ENCODE data around the gene CDH22. TPM values are rescaled to one million over a fixed set of nuclear protein-coding genes. Genes with fewer than 3 reads are reported as not detected.

The CDH22 gene
- total RNA-seq, 2 donors from 2014 or later: not detected

DNA sequence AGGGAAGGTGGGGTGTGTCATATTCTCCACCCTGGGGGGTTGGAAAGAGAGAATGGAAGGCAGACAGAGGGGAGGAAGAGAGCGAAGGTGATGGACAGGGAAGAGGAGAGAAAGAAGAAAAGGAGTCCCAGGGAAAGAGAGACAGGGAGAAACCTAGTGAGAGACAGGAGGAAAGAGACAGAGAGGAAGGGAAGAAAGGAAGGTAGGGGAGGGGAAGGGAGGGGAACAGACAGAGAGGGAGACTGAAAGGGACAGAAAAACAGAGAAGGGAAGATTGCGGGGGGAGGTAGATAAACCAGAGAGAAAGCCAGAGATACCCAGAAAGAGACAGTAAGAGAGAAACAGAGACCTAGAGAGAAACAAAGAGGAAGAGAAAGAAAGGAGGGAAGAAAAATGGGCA, 88.4 kb downstream of the CDH22 start:
- no peaks in the 10 kb centered on the region for H3K4me1 Mint-ChIP-seq (ENCODE audit: low read depth in 2 of 2)
- H3K27ac Mint-ChIP-seq: no peak overlapping the region
- DNase-seq (ENCODE audit: low spot score): no peak
- no peak overlapping the region for H3K4me3 Mint-ChIP-seq
- no peaks in the 10 kb centered on the region for H3K9me3 Mint-ChIP-seq
- no peaks in the 10 kb centered on the region for H3K36me3 Mint-ChIP-seq
- H3K27me3 Mint-ChIP-seq: peaks cover 18 to 21% of the 10 kb centered on the region in 2 donors
- no peak for ATAC-seq

DNA sequence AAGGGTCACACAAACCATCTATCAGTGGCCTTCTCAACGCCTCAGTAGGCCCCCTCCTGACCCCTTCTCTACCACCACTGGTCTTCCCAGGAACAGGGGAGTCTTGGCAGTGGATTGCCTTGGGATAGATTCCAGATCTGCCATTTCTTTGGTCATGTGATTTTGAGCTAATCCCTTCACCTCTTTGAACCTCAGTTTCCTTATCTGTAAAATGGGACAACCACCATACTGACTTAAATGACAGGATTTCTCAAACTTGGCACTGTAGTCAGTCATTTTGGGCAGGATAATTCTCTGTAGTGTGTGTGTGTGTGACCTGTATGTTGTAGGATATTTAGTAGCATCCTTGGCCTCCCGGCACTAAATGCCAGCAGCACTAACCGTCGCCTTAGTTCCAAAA, 89.1 kb downstream of the CDH22 start:
- ATAC-seq: no peak
- H3K4me1 Mint-ChIP-seq (ENCODE audit: low read depth in 2 of 2): no peaks in the 10 kb centered on the region
- H3K36me3 Mint-ChIP-seq: no peaks in the 10 kb centered on the region

DNA sequence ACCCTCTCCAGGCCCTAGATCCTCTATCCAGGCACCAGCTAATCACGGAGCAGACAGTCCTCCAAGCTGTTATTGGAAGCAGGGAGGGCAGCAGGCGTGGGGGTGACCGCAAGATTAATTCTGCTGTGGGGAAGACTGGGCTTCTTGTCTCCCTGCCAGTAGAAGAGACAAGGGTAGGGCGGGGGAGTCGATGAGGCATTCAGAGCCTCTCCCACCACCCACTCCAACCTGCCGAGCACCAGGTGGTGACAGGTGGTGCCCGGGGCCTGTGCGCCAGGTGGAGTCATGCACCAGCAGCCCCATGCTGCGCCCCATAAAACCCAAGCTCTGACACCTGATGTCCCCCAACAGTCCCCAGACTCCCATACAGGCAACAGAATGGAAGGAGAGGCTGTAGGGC, 89.6 kb downstream of the CDH22 start:
- H3K27ac Mint-ChIP-seq: no peak overlapping the region
- ATAC-seq (no peak), DNase-seq (ENCODE audit: low spot score) (no peak)
- no peaks in the 10 kb centered on the region for H3K36me3 Mint-ChIP-seq
- peaks cover 17 to 19% of the 10 kb centered on the region in 2 donors for H3K27me3 Mint-ChIP-seq
- H3K4me1 Mint-ChIP-seq (ENCODE audit: low read depth in 2 of 2): no peaks in the 10 kb centered on the region
- no peak overlapping the region for H3K4me3 Mint-ChIP-seq
- H3K9me3 Mint-ChIP-seq: no peaks in the 10 kb centered on the region

More for the DNA sequence above, 89.1 kb downstream of the CDH22 start:
- DNase-seq (ENCODE audit: low spot score): no peak
- Mint-ChIP-seq H3K27ac (no peak overlapping the region), H3K4me3 (no peak overlapping the region), H3K27me3 (peaks cover 16 to 20% of the 10 kb centered on the region in 2 donors), H3K9me3 (no peaks in the 10 kb centered on the region)

DNA sequence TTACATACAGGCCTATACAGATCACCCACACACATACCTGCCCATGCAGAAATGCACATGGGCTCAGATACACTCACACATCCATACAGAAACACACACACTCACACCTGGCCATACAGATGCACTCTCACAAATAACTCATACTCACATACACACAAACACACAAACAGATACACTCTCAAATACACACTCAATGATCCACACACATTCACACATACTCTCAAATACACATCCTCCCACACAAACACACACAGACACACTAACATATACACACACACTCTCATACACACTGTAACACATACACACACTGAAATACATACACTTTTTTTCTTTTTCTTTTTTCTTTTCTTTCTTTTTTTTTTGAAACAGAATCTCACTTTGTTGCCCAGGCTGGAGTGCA, 90.7 kb downstream of the CDH22 start:
- no peak for DNase-seq (ENCODE audit: low spot score)
- no peaks in the 10 kb centered on the region for H3K4me1 Mint-ChIP-seq (ENCODE audit: low read depth in 2 of 2)
- H3K36me3 Mint-ChIP-seq: no peaks in the 10 kb centered on the region
- no peaks in the 10 kb centered on the region for H3K9me3 Mint-ChIP-seq
- H3K4me3 Mint-ChIP-seq: no peak overlapping the region
- peaks cover 17 to 20% of the 10 kb centered on the region in 2 donors for H3K27me3 Mint-ChIP-seq
- no peak overlapping the region for H3K27ac Mint-ChIP-seq
- no peak for ATAC-seq

DNA sequence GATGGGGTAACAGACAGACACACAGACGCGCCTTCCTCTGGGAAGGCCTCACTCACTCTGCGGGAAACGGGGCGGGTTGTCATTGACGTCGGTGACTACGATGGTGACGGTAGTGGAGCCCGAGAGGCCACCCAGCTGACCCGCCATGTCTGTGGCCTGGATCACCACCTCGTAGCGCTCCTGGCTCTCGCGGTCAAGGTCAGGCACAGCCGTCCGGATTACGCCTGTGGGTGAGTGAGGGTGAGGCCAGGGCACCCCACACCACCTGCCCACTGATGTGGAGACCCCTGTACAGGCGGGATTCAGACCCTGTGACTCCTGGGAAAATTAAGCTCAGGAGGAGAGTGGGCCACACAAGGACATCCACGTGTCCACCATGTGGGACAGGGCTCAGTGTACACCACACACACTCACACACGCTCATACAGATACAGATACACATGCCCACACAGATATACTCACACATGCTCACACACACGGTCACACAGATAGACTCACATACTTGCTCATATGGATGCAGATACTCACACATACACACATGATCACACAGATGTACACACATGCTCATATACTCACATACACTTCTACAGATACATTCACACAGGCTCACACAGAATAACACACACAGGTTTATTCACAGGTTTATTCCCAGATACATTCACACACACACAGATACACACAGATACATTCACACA, 91.4 kb downstream of the CDH22 start:
- Mint-ChIP-seq H3K9me3 (no peaks in the 10 kb centered on the region), H3K4me3 (no peak overlapping the region), H3K4me1 (ENCODE audit: low read depth in 2 of 2) (no peaks in the 10 kb centered on the region), H3K27me3 (peaks cover 21 to 24% of the 10 kb centered on the region in 2 donors), H3K27ac (no peak overlapping the region), H3K36me3 (no peaks in the 10 kb centered on the region)
- DNase-seq (ENCODE audit: low spot score) (no peak), ATAC-seq (peak in 1 of 2 donors; percentile 7)

DNA sequence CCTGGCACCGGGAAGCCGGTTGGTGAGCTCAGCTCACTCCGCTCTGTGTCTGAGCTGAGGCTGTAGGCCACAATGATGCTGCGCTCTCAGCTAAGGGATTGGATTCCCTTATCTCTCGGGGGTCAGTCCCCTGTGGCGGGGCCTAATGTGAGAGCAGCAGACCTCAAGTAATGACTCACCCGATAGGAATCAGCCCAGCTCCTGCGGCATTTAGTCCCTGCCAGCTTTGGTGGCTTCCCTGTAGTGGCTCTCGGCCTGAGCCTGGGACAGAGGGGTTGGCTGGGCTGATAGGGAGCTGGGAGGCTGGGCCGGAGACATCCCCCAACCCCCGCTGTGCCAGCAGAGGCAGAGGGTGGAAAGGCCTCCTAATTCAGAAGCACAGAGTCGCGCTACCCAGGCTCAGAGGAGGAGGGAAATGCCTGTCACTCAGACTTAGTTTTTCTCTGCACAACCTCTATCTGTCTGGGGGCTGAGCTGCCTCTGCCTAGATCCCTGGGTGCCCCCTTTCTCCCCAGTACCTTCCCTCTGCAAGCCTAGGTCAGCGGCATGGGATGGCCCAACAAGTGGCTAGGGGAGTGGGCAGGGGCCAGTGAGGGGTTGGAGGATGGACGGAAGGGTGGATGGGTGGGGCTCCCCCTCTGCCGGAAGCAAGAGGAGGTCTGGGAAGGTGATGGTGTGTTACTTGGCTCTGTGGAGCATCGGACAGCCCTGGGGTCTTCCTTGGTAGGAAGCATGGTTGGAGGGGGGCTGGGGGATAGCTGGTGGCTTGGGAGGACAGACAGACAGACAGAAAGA, 92.2 kb downstream of the CDH22 start:
- no peak overlapping the region for H3K27ac Mint-ChIP-seq
- H3K4me3 Mint-ChIP-seq: no peak overlapping the region
- peaks cover 22 to 29% of the 10 kb centered on the region in 2 donors for H3K27me3 Mint-ChIP-seq
- no peaks in the 10 kb centered on the region for H3K36me3 Mint-ChIP-seq
- DNase-seq (ENCODE audit: low spot score): no peak
- H3K9me3 Mint-ChIP-seq: no peaks in the 10 kb centered on the region
- H3K4me1 Mint-ChIP-seq (ENCODE audit: low read depth in 2 of 2): no peaks in the 10 kb centered on the region
- no peak for ATAC-seq

DNA sequence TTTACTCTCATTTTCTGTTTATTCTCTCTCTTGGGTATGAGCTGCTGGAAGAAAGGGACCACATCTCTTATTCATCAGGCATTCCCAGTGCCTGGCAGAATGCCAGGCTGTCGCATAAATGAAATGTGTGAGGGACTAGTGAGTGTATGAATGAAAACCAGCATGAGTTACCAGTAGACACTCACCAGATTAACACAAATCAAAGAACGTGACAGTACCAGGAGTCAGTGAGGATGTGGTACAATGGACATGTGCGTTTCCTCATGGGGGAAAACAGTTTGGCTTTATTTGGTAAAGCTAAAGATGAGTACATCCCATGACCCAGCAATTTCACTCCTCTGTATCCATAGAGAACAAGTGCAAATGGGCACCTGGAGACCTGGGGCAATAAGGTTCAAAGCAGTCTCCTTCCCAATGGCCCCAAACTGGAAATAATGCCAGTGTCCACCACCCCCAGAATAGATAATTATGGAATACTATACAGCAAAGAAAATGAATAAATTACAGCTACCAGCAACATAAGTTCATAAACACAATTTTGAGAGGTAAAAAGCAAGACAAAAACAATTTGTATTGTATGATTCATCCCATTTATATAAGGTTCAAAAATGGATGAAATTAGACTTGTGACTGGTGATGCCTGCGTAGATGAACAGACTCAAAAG, 93.3 kb downstream of the CDH22 start:
- H3K36me3 Mint-ChIP-seq: no peaks in the 10 kb centered on the region
- ATAC-seq (no peak), DNase-seq (ENCODE audit: low spot score) (no peak)
- H3K27ac Mint-ChIP-seq: no peak overlapping the region
- no peaks in the 10 kb centered on the region for H3K4me1 Mint-ChIP-seq (ENCODE audit: low read depth in 2 of 2)
- no peak overlapping the region for H3K4me3 Mint-ChIP-seq
- peaks cover 22 to 29% of the 10 kb centered on the region in 2 donors for H3K27me3 Mint-ChIP-seq
- no peaks in the 10 kb centered on the region for H3K9me3 Mint-ChIP-seq

DNA sequence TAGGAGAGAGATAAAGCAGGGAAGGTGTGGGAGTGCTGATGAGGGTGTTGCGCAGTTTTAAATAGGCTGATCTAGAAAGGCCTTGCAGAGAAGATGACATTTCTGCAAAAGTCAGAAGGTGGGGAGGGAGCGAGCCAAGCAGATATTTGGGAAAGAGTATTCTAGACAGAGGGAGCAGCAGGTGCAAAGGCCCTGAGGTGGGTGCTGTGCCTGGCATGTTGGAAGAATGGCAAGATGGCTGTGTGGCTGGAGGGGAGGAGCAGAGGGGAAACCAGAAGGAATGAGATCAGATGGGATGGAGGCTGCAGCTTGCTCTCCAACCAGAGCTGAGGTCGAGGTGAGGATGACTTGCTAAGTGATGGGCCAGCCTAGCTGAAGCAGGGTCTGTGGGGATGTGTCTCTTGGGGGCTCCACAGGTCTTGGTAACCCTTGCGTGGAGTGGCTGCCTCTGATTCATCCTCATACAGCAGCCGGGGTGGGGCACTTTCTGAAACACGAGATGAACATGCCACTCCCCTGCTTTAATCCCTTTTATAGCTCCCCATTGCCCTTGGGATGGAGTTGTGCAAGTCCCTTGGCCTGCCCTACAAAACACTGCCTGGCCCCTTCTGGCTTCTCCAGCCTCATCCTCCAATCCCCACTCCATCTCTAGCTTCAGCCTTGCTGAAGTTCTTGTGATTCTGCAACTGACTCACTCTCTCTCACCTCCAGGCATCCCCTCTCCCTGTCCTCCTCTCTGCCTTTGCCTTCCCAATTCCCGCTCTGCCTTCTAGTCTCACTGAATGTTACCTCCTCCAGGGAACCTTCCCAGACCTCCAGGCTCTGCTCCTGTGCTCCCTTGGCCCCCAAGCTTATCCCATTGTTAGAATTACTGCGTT, 94.1 kb downstream of the CDH22 start:
- peaks cover 25 to 36% of the 10 kb centered on the region in 2 donors for H3K27me3 Mint-ChIP-seq
- no peaks in the 10 kb centered on the region for H3K9me3 Mint-ChIP-seq
- no peak for ATAC-seq
- H3K4me3 Mint-ChIP-seq: no peak overlapping the region
- no peak overlapping the region for H3K27ac Mint-ChIP-seq
- no peaks in the 10 kb centered on the region for H3K36me3 Mint-ChIP-seq
- DNase-seq (ENCODE audit: low spot score): no peak
- H3K4me1 Mint-ChIP-seq (ENCODE audit: low read depth in 2 of 2): no peaks in the 10 kb centered on the region

DNA sequence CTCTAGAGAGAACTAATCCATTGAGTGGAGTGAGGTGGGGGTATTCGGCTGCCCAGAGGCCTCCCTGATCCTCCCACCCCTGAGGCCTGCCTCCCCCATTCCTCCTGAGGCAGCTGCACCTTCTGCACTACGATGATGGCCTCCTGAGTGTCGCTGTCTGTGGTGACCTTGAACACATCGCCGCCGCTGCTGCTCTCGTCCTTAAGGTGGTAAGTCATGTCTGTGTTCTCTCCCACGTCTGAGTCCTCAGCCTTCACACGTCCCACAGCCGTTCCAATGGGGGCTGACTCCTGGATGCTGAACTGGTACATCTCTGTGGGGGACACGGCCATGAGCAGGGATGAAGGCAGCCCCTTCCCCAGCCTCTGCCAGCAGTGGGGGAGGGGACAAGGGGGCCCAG, 95.4 kb downstream of the CDH22 start:
- no peaks in the 10 kb centered on the region for H3K4me1 Mint-ChIP-seq (ENCODE audit: low read depth in 2 of 2)
- H3K36me3 Mint-ChIP-seq: no peaks in the 10 kb centered on the region
- ATAC-seq (peak in 1 of 2 donors; percentile 10), DNase-seq (ENCODE audit: low spot score) (no peak)
- no peaks in the 10 kb centered on the region for H3K9me3 Mint-ChIP-seq
- H3K27me3 Mint-ChIP-seq: peaks cover 30 to 49% of the 10 kb centered on the region in 2 donors
- H3K4me3 Mint-ChIP-seq: no peak overlapping the region
- no peak overlapping the region for H3K27ac Mint-ChIP-seq

DNA sequence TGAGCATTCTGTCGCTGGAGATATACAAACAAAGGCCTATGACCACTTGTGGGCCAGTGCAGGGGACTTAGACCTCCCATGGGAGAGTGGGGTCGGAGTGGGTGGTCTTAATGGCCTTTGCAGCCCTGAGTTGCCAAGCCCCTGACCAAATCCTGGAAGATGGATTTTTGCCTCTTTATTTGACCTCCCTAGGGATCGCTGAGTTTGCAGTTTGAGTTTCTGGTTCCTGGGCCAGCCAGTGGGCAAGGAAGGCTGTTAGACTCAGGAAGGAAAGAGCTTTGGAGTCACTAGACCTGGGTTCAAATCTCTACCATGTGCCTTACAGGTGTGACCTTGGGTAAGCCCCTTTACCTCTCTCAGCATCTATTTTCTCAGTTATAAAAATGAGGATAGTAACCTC, 96.0 kb downstream of the CDH22 start:
- H3K27me3 Mint-ChIP-seq: peaks cover 32 to 53% of the 10 kb centered on the region in 2 donors
- DNase-seq (ENCODE audit: low spot score) (no peak), ATAC-seq (no peak)
- no peak overlapping the region for H3K27ac Mint-ChIP-seq
- H3K9me3 Mint-ChIP-seq: no peaks in the 10 kb centered on the region
- H3K4me3 Mint-ChIP-seq: no peak overlapping the region
- peaks cover 0 to 2% of the 10 kb centered on the region in 2 donors for H3K4me1 Mint-ChIP-seq (ENCODE audit: low read depth in 2 of 2)
- H3K36me3 Mint-ChIP-seq: no peaks in the 10 kb centered on the region

DNA sequence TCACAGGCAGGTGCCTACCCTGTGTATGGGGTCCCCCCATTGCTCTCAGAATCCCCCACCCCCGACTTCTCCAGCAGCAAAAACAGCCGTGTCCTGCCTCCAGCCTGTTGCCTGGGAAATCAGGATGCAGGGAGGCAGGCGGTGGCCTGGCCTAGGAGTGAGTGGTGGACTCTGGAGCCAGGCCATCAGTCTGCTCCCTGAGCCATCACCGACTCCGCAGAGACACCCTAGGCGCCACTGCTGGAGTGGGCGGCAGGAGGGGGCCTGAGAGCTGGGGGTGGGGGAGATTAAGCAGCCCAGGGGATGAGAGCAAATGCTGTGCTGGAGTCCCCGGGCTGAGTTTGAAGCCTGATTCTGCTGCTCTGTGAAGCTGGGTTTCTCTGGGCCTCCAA, 97.0 kb downstream of the CDH22 start:
- Mint-ChIP-seq H3K36me3 (no peaks in the 10 kb centered on the region), H3K4me1 (ENCODE audit: low read depth in 2 of 2) (peaks cover 6 to 8% of the 10 kb centered on the region in 2 donors), H3K27ac (no peak overlapping the region), H3K9me3 (no peaks in the 10 kb centered on the region), H3K27me3 (peaks cover 36 to 53% of the 10 kb centered on the region in 2 donors), H3K4me3 (no peak overlapping the region)
- DNase-seq (ENCODE audit: low spot score): no peak
- ATAC-seq: no peak

DNA sequence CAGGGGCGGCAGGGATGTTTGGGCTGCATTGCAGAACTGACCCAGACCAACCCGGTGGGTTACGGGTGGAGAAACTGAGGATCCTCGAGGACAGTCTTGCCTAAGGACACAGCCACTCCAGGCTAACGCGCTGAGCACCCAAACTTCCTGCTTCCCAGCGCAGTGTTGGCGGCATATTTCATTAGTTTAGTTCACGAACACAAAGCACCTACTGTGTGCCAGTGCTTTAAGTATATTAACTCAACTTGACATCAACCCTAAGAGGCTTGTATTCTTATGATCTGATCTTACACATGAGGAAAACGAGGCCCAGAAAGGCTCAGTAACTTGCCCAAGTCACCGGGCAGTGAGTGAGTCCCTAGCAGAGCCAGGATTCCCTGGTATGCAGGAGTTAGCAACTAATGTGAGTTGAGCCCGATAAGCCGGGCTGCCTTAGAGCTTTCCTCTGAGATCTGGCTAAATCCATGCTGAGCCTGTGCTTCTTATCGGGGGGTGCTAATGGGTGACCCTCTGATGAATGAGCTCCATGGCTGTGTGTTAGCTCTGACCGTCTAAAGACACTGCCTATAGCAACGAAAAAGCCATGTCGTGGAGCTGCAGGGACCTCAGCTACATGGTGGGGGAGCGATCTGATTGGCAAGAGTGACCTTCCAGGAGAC, 97.5 kb downstream of the CDH22 start:
- DNase-seq (ENCODE audit: low spot score) (no peak), ATAC-seq (no peak)
- Mint-ChIP-seq H3K27ac (no peak overlapping the region), H3K9me3 (no peaks in the 10 kb centered on the region), H3K4me1 (ENCODE audit: low read depth in 2 of 2) (peaks cover 11 to 13% of the 10 kb centered on the region in 2 donors), H3K36me3 (no peaks in the 10 kb centered on the region), H3K4me3 (no peak overlapping the region), H3K27me3 (peaks cover 37 to 53% of the 10 kb centered on the region in 2 donors)
